Naive thymus-derived CD8-positive, alpha-beta T cell (primary cell): ENCODE measurements around the gene USP14. TPM values are rescaled to one million over a fixed set of nuclear protein-coding genes. Genes with fewer than 3 reads are reported as not detected.
"Not testable (repeated sequence)": the region's sequence is repeated elsewhere in the genome, so short reads cannot be mapped to it uniquely, and the experiment has no call there.

Experiments used
- ATAC-seq, 2 donors: fragments of 150-1000 bp; cut with Tn5 transposase in 1 of 2; sonication (Bioruptor Pico), chemical (Tn5 transposase) in 1 of 2; 1 replicate in 1 of 2; 2 replicates in 1 of 2; pipeline ENCODE4 v1.10.0; 2021; ENCODE audit warnings: mild to moderate bottlenecking in 2 of 2, moderate library complexity in 2 of 2
- POLR2A ChIA-PET: fragments of 350-600 bp; sonication (Branson Sonifier 250); formaldehyde crosslinking; loops from one replicate; lab custom pipeline; 2021; ENCODE audit warnings: antibody characterized with exemption; lab: Charles Lee
- DNase-seq, 10 donors: peaks; one replicate each; pipeline versions ENCODE4 v3.0.0 to v3.0.0-alpha.2; 2020 to 2022
- H3K27ac Mint-ChIP-seq, 10 donors: one replicate each; pipeline ENCODE4 v1.8.0; 2020 to 2022; ENCODE audit warnings: mild to moderate bottlenecking in 10 of 10, mixed read lengths in 10 of 10, moderate library complexity in 4 of 10, inconsistent platforms in 1 of 10
- H3K27me3 Mint-ChIP-seq, 5 donors: one replicate each; pipeline ENCODE4 v1.8.0; 2021 to 2022; ENCODE audit warnings: mixed read lengths in 5 of 5
- H3K36me3 Mint-ChIP-seq, 3 donors: one replicate each; pipeline ENCODE4 v1.8.0; 2020 to 2022; ENCODE audit warnings: mixed read lengths in 3 of 3, mild to moderate bottlenecking in 2 of 3, inconsistent platforms in 1 of 3
- H3K4me1 Mint-ChIP-seq, 4 donors: one replicate each; pipeline ENCODE4 v1.8.0; 2021 to 2022; ENCODE audit warnings: mixed read lengths in 4 of 4
- H3K4me3 Mint-ChIP-seq, 10 donors: one replicate each; pipeline ENCODE4 v1.8.0; 2020 to 2022; ENCODE audit warnings: mild to moderate bottlenecking in 10 of 10, mixed read lengths in 10 of 10, moderate library complexity in 6 of 10, inconsistent platforms in 1 of 10
- H3K9me3 Mint-ChIP-seq, 9 donors: one replicate each; pipeline ENCODE4 v1.8.0; 2020 to 2022; ENCODE audit warnings: mixed read lengths in 9 of 9, mild to moderate bottlenecking in 3 of 9, inconsistent platforms in 1 of 9, moderate library complexity in 1 of 9
- polyA plus RNA-seq, 3 donors: library from polyadenylated mRNA; unstranded; fragments of 300-500 nt; fragmentation: Illumina TruSeq; gene quantifications; one replicate each; pipeline ENCODE4 v1.2.3, GENCODE V29; 2021
- total RNA-seq, 8 experiments: library from RNA in 2 of 8; stranded (reverse) in 2 of 8; gene quantifications; one replicate each; pipeline ENCODE4 v1.2.3 and lab custom pipeline; 2021 to 2026

USP14 gene
- total RNA-seq (10 to 100 TPM; 49.3 to 58.8 TPM), polyA plus RNA-seq (10 to 100 TPM; 38.0 to 39.0 (median 38.9) TPM), total RNA-seq (lab: John Stamatoyannopoulos, UW) (31.7 to 53.0 (median 38.2) reads per million in 6 experiments)

DNA sequence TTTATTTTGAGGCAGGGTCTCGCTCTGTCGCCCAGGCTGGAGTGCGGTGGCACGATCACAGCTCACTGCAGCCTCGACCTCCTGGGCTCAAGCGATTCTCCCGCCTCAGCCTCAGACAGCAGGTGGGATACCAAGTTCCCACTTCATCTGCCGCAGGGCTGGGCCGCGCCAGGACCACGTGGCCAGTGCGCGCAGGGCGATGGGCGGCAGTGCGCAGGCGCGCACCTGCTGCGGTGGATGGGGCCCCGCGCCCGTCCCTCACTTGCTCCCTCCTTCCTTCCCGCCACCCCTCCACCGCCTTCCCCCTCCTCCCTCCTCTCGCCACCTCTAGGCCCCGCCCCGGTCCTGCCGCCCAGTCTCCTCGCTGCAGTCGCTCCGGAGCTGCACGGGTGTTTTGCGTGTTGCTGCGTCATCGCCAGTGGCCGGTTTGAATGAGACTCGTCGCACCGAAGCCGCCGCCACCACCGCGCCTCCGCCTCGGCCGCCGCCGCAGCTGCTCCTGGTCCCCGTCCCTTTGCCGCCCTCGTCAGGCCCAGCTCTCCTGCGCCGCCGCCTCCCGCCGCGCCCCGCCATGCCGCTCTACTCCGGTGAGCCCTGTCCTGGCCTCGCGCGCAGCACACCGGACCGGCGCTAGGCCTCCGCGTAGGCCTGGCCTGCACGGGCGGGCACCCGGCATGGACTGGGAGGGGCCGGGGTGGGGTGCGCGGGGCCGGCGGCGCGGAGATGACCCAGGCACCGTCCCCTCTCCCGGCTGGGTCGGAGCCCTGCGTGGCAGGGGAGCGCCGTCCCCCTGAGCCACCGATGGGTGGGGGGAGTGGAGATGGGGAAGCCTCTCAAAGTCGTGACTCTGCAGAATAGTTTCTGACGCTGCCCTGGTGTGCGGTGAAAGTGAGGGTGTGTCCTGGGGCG, at the start of gene USP14:
USP14 (plus strand) TSS at position 430 of the 909 bp plus-strand sequence; CDS start at position 572, 142 bp downstream.
- peak; percentile 87 for ATAC-seq
- H3K27ac Mint-ChIP-seq: peak within 1 kb of the TSS; percentile 76 to 97 (median 93)
- POLR2A ChIA-PET: interaction anchor here (0.7 to 1.9 kb wide), 6 partner anchors 11 to 554 kb away, joined by 3 to 22 read pairs (median 4); partner anchors contain the start of genes ENOSF1 and THOC1

DNA sequence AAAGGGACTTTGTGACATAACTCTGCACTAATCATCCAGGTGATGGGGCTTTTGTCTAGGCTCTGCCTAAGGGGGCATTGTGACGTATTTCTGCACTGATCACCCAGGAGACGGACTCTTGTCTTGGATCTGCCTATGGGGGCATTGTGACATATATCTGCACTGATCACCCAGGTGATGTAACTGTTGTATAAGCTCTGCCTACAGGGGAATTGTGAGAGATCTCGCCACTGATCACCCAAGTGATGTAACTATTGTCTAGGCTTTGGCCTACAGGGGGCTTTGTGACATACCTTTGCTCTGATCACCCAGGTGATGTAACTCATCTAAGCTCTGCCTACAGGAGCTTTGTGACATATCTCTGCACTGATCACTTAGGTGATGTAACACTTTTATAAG, 49.7 kb upstream of the USP14 start:
- H3K4me1 Mint-ChIP-seq: peaks cover 8 to 21% (median 9%) of the 10 kb centered on the region in 4 donors
- H3K27me3 Mint-ChIP-seq, DNase-seq, POLR2A ChIA-PET, H3K27ac Mint-ChIP-seq, H3K4me3 Mint-ChIP-seq, ATAC-seq: not testable (repeated sequence)
- peaks cover 15 to 41% (median 34%) of the 10 kb centered on the region in 9 donors for H3K9me3 Mint-ChIP-seq
- peaks cover 0 to 15% (median 3%) of the 10 kb centered on the region in 3 donors for H3K36me3 Mint-ChIP-seq

More for the DNA sequence above, at the start of gene USP14:
- peak; percentile 88 to 98 (median 96) for DNase-seq
- peaks cover 15 to 39% (median 39%) of the 10 kb centered on the region in 4 donors for H3K4me1 Mint-ChIP-seq
- H3K27me3 Mint-ChIP-seq: no peaks in the 10 kb centered on the region
- no peaks in the 10 kb centered on the region for H3K9me3 Mint-ChIP-seq
- peaks cover 0 to 8% (median 0%) of the 10 kb centered on the region in 3 donors for H3K36me3 Mint-ChIP-seq
- peak within 1 kb of the TSS; percentile 87 to 98 (median 93) for H3K4me3 Mint-ChIP-seq

DNA sequence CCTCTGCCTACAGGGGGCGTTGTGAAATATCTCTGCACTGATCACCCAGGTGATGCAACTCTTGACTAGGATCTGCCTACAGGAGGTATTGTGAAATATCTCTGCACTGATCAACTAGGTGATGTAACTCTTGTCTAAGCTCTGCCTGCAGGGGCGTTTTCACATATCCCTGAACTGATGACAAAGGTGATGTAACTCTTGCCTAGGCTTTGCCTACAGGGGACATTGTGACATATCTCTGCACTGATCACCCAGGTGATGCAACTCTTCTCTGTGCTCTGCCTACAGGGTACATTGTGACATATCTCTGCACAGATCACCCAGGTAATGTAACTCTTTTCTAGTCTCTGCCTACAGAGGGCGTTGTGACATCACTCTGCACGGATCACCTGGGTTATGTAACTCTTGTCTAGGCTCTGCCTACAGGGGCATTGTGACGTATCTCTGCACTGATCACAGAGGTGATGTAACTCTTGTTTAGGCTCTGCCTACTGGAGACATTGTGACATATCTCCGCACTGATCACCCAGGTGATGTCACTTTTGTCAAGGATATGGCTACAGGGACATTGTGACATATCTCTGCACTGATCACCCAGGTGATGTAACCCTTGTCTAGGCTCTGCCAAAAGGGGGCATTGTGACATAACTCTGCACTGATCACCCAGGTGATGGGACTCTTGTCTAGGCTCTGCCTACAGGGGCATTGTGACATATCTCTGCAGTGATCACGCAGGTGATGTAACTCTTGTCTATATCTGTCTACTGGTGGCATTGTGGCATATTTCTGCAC, 49.0 kb upstream of the USP14 start:
- peaks cover 8 to 21% (median 9%) of the 10 kb centered on the region in 4 donors for H3K4me1 Mint-ChIP-seq
- peaks cover 0 to 15% (median 3%) of the 10 kb centered on the region in 3 donors for H3K36me3 Mint-ChIP-seq
- H3K4me3 Mint-ChIP-seq, H3K27me3 Mint-ChIP-seq, POLR2A ChIA-PET, ATAC-seq: not testable (repeated sequence)
- DNase-seq: peak in 7 of 10 donors; percentile 40 to 83 (median 59)
- H3K9me3 Mint-ChIP-seq: peaks cover 15 to 41% (median 34%) of the 10 kb centered on the region in 9 donors
- peak overlapping the region in 4 of 10 donors; percentile 0 to 6 (median 0) for H3K27ac Mint-ChIP-seq

DNA sequence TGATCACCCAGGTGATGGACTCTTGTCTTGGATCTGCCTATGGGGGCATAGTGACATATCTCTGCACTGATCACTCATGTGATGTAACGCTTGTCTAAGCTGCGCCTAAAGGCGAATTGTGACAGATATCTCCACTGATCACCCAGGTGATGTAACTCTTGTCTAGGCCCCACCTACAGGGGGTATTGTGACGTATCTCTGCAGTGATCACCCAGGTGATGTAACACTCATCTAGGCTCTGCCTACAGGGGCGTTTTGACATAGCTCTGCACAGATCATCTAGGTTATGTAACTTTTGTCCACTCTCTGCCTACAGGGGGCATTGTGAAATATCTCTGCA, 48.5 kb upstream of the USP14 start:
- H3K27me3 Mint-ChIP-seq, ATAC-seq, H3K4me3 Mint-ChIP-seq, POLR2A ChIA-PET: not testable (repeated sequence)
- peaks cover 0 to 15% (median 3%) of the 10 kb centered on the region in 3 donors for H3K36me3 Mint-ChIP-seq
- peaks cover 15 to 41% (median 34%) of the 10 kb centered on the region in 9 donors for H3K9me3 Mint-ChIP-seq
- DNase-seq: peak in 4 of 10 donors; percentile 16 to 52 (median 42)
- peak overlapping the region in 2 of 10 donors; percentile 0 for H3K27ac Mint-ChIP-seq
- peaks cover 8 to 21% (median 9%) of the 10 kb centered on the region in 4 donors for H3K4me1 Mint-ChIP-seq

DNA sequence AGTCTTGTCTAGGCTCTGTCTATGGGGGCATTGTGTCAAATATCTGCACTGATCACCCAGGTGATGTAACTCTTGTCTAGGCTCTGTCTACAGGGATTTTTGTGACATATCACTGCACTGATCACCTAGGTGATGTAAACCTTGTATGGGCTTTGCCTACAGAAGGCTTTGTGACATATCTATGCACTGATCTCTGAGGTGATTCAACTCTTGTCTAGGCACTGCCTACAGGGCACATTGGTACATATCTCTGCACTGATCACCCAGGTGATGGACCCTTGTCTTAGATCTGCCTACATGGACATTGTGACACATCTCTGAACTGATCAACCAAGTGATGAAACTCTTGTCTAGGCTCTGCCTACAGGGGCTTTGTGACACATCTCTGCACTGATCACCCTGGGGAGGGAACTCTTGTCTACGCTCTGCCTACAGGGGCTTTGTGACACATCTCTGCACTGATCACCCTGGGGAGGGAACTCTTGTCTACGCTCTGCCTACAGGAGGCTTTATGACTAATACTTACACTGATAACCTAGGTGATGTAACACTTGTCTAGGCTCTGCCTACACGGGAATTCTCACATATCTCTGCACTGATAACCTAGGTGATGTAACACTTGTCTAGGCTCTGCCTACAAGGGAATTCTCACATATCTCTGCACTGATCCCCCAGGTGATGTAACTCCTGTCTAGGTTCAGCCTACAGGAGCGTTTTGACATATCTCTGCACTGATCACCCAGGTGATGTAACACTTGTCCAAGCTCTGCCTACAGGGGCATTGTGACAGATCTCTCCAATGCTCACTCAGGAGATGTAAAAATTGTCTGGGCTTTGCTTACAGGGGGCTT, 47.8 kb upstream of the USP14 start:
- peaks cover 8 to 21% (median 9%) of the 10 kb centered on the region in 4 donors for H3K4me1 Mint-ChIP-seq
- POLR2A ChIA-PET: interaction anchor here (1.2 kb wide), 1 partner anchor 48 kb away, joined by 3 read pairs; the partner anchor contains the start of gene USP14
- peaks cover 0 to 15% (median 3%) of the 10 kb centered on the region in 3 donors for H3K36me3 Mint-ChIP-seq
- not testable (repeated sequence) for ATAC-seq, H3K27me3 Mint-ChIP-seq
- DNase-seq: peak in 4 of 10 donors; percentile 10 to 69 (median 16)
- peak overlapping the region; percentile 83 to 97 (median 94) for H3K27ac Mint-ChIP-seq
- peaks cover 15 to 41% (median 34%) of the 10 kb centered on the region in 9 donors for H3K9me3 Mint-ChIP-seq
- peak overlapping the region in 8 of 10 donors; percentile 81 to 91 (median 85) for H3K4me3 Mint-ChIP-seq

DNA sequence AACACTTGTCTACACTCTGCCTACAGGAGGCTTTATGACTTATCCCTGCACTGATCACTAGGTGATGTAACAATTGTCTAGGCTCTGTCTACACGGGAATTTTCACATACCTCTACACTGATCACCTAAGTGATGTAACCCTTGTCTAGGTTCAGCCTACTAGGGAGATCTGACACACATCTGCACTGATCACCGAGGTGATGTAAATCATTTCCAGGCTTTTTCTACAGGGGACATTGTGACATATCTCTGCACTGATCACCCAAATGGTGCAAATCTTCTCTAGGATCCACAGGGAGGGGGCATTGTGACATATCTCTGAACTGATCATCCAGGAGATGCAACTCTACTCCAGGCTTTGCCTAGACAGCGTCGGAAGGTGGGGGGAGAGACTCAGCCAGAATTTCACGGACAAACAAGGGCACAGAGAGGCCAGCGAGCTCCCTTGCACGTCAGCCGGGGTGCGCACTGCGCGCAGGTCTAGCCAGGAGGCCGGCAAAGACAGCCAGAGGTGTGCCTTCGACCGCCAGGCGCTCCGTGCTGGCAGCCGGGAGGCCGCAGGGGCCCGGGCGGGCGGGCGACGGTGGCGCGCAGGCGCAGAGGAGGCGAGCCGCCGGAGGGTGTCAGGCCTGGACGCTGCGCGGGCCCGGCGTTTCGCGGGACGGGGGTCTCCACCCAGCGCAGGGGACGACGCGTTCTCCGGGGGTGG, 46.9 kb upstream of the USP14 start:
- H3K9me3 Mint-ChIP-seq: peaks cover 15 to 41% (median 34%) of the 10 kb centered on the region in 9 donors
- POLR2A ChIA-PET: interaction anchor here (1.2 kb wide), 1 partner anchor 47 kb away, joined by 3 read pairs; the partner anchor contains the start of gene USP14
- H3K4me3 Mint-ChIP-seq: peak overlapping the region; percentile 76 to 91 (median 85)
- H3K4me1 Mint-ChIP-seq: peaks cover 8 to 21% (median 9%) of the 10 kb centered on the region in 4 donors
- DNase-seq (peak; percentile 63 to 82 (median 76)), ATAC-seq (peak; percentile 71 to 93)
- peaks cover 0 to 15% (median 3%) of the 10 kb centered on the region in 3 donors for H3K36me3 Mint-ChIP-seq
- H3K27ac Mint-ChIP-seq: peak overlapping the region; percentile 83 to 97 (median 94)
- no peaks in the 10 kb centered on the region for H3K27me3 Mint-ChIP-seq

DNA sequence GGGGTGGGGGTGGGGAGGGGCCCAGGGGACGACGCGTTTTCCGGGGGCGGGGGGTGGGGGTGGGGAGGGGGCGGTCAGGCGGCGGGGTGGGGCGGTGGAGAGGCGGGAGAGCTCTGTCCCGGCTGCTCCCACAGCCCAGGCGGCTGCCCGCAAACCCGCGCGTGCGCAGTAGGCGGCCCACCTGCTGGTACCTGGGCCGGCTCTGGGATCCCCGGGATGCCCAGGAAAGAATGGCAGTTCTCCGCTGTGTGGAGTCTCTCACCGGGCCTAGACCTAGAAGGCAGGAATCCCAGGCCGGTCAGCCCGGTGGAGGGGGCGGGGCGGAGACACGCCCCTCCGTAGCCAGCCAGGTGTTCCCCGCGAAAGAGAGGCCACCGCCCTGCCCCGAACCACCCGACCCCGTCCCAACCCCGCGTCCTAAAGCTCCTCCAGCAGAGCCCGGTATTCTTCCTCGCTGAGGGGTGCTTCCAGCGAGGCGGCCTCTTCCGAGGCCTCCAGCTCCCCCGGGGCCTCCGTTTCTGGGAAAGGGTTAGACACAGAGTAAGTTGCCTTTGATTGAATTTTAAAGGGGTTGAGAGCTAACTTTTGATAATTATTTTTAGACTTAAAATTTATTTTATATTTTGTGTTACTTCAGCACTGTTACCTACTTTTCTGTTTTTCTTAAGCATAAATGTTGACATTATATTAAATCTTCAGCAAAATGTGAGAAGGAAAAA, 46.2 kb upstream of the USP14 start:
- H3K27ac Mint-ChIP-seq: peak overlapping the region in 3 of 10 donors; percentile 47 to 84 (median 66)

DNA sequence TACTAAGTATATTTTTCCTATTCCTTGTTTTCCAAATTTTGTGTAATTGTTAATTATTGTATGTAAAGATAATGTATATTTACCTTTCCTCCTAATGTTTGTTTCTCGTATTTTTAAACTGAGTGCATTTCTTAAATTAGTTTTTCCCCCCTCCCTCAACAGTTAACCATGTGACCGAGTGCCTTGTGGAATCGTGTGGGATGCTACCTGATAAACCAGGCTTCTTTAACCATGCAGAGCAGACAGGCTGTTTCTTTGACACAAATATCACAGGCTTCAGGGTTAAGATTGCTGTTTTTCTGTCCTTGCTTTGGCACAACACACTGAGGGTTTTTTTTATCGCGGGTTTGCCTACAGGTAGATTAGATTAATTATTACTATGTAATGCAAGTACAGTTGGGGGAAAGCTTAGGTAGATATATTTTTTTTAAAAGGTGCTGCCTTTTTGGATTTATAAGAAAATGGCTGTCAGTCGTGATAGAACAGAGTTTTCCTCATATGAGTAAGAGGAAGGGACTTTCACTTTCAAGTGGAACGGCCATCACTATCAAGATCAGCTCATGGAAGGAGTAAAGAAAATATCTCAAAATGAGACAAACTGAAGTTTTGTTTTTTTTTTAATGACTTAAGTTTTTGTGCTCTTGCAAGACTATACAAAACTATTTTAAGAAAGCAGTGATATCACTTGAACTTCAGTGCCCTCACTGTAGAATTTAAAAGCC, 37.7 kb upstream of the USP14 start:
- H3K4me3 Mint-ChIP-seq, DNase-seq, H3K27me3 Mint-ChIP-seq, POLR2A ChIA-PET, H3K9me3 Mint-ChIP-seq, ATAC-seq, H3K36me3 Mint-ChIP-seq, H3K27ac Mint-ChIP-seq, H3K4me1 Mint-ChIP-seq: not testable (repeated sequence)

More for the DNA sequence above, 46.2 kb upstream of the USP14 start:
- ATAC-seq, POLR2A ChIA-PET, H3K27me3 Mint-ChIP-seq: not testable (repeated sequence)
- Mint-ChIP-seq H3K4me3 (peak overlapping the region in 7 of 10 donors; percentile 9 to 68 (median 35)), H3K4me1 (peaks cover 6 to 21% (median 9%) of the 10 kb centered on the region in 4 donors), H3K36me3 (peaks cover 0 to 13% (median under 1%) of the 10 kb centered on the region in 3 donors), H3K9me3 (peaks cover 12 to 35% (median 28%) of the 10 kb centered on the region in 9 donors)
- peak in 7 of 10 donors; percentile 6 to 76 (median 47) for DNase-seq

DNA sequence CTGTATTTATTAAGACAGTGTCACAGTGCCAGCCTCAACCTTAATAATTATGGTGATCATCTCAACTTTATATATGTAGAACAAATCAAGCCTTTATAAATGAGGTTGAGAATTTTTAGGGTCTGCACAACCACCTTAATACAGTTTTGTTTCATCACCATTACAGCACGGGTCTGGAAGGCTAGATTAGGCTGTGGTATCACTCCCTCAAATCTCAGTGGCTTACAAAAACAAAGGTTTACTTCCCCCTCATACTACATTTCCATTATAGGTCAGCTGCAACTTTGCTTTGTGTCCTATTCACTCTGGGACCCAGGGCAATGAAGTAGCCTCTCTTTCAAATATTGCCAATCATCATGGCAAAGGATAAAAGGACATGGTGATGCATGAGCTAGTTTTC, 23.3 kb upstream of the USP14 start:
- Mint-ChIP-seq H3K4me1 (peaks cover 0 to 9% (median 3%) of the 10 kb centered on the region in 4 donors), H3K27ac (peak overlapping the region in 1 of 10 donors; percentile 60), H3K36me3 (no peaks in the 10 kb centered on the region), H3K27me3 (no peaks in the 10 kb centered on the region), H3K9me3 (peaks cover 0 to 5% (median 0%) of the 10 kb centered on the region in 9 donors), H3K4me3 (no peak overlapping the region)
- DNase-seq (no peak), ATAC-seq (no peak)
- POLR2A ChIA-PET: no interaction called here
